HL-60 (cell line): ENCODE results near the gene CBLB.
A peak's percentile ranks its signal among the peaks of the same experiment; 100 is the strongest.

ENCODE experiments used
- DNase-seq, 2 experiments: peaks; one replicate each; pipeline ENCODE4 v3.0.0-alpha.2; 2010 to 2020; ENCODE audit warnings: low read depth in 1 of 2, low spot score in 1 of 2
- H3K27ac ChIP-seq: fragments of 250-450 bp; sonication (Bioruptor Pico); replicated peaks from 2 replicates; pipeline ENCODE4 v1.5.1; 2020; ENCODE audit warnings: mild to moderate bottlenecking, moderate library complexity
- H3K27me3 ChIP-seq: fragments of 250-450 bp; sonication (Bioruptor Pico); 2 replicates; pipeline ENCODE4 v1.5.1; 2021; ENCODE audit warnings: mild to moderate bottlenecking, moderate library complexity; ENCODE audit not compliant: insufficient read depth, poor library complexity, severe bottlenecking
- H3K4me3 ChIP-seq: replicated peaks from 2 replicates; pipeline ENCODE4 v1.5.1; 2011; ENCODE audit warnings: mild to moderate bottlenecking, control low read depth, low read length; ENCODE audit not compliant: insufficient read depth
- GABPA ChIP-seq: IDR thresholded peaks from 2 replicates; pipeline ENCODE4 v1.6.1; 2012; ENCODE audit warnings: low read depth
- POLR2AphosphoS5 ChIP-seq: IDR thresholded peaks from 2 replicates; pipeline ENCODE4 v1.6.1; 2012; ENCODE audit warnings: low read depth
- SPI1 ChIP-seq: IDR thresholded peaks from 2 replicates; pipeline ENCODE4 v1.6.1; 2012; ENCODE audit warnings: low read depth, mild to moderate bottlenecking, borderline replicate concordance
- TF ChIP-seq, protein P1 (sequence below): IDR thresholded peaks from one replicate; pipeline ENCODE4 v1.5.1; 2011; ENCODE audit warnings: low read length, control low read depth, inconsistent platforms; ENCODE audit not compliant: insufficient read depth
- TF ChIP-seq, protein P2 (sequence below): IDR thresholded peaks from 2 replicates; pipeline ENCODE4 v1.6.1; 2012; ENCODE audit warnings: low read depth; ENCODE audit not compliant: insufficient replicate concordance

The CBLB gene

DNA sequence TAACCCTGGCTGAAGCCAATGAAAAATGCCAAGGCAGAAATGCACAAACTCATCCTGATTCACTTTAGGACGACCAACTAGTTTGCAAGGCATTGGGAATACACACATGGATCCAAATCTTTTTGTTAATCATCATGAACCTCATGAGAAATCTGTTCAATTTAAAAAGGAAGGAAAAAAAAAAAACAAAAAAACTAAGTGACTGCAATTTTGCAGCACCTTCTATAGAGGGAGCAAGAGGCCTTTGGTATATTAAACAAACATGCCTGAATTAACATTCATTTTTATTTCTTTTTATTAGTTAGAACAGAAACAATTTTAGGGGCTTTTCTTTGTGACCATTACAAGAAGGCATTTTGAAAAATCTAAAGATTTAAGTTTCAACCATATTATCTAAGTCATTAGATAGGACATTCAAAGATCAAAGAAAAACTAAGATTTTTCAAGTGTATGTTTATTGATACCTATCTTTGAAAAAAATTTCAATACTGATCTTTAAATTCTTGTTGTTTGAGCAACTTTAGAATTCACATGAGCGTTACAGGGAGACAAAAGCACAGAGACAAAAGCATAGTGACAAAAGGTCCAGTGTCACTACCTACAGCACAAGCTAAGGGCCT lies 182.4 kb downstream of the CBLB start:
- TF ChIP-seq, protein P1, sequence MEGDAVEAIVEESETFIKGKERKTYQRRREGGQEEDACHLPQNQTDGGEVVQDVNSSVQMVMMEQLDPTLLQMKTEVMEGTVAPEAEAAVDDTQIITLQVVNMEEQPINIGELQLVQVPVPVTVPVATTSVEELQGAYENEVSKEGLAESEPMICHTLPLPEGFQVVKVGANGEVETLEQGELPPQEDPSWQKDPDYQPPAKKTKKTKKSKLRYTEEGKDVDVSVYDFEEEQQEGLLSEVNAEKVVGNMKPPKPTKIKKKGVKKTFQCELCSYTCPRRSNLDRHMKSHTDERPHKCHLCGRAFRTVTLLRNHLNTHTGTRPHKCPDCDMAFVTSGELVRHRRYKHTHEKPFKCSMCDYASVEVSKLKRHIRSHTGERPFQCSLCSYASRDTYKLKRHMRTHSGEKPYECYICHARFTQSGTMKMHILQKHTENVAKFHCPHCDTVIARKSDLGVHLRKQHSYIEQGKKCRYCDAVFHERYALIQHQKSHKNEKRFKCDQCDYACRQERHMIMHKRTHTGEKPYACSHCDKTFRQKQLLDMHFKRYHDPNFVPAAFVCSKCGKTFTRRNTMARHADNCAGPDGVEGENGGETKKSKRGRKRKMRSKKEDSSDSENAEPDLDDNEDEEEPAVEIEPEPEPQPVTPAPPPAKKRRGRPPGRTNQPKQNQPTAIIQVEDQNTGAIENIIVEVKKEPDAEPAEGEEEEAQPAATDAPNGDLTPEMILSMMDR, result peak; percentile 37
- no peak for TF ChIP-seq SPI1
- DNase-seq, result no peak
- Histone ChIP-seq H3K27ac (no peak overlapping the region), H3K4me3 (no peak overlapping the region), H3K27me3 (no peaks in the 10 kb centered on the region)

DNA sequence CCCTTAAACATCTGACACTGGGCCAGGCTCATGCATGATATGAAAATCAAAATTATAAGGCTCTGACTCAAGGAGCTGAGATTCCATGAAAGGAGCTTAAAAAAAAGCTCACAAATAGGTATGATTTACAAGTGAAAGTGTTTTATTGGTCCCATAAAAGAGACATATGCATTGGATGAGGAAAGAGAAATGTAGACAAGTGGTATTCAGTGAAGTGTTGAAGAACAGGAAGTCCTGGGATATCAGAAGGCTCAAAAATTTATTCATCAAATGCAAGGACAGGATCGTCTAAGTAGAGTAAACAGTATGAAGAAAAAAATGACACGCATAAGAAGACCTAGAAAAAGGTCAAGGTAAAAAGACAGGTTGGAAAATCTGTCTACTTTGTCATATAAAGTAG lies 188.9 kb downstream of the CBLB start:
- no peak overlapping the region for H3K27ac ChIP-seq
- DNase-seq, result no peak
- TF ChIP-seq GABPA (no peak), SPI1 (no peak), POLR2AphosphoS5 (no peak)
- TF ChIP-seq, protein P1, result no peak
- TF ChIP-seq, protein P2, sequence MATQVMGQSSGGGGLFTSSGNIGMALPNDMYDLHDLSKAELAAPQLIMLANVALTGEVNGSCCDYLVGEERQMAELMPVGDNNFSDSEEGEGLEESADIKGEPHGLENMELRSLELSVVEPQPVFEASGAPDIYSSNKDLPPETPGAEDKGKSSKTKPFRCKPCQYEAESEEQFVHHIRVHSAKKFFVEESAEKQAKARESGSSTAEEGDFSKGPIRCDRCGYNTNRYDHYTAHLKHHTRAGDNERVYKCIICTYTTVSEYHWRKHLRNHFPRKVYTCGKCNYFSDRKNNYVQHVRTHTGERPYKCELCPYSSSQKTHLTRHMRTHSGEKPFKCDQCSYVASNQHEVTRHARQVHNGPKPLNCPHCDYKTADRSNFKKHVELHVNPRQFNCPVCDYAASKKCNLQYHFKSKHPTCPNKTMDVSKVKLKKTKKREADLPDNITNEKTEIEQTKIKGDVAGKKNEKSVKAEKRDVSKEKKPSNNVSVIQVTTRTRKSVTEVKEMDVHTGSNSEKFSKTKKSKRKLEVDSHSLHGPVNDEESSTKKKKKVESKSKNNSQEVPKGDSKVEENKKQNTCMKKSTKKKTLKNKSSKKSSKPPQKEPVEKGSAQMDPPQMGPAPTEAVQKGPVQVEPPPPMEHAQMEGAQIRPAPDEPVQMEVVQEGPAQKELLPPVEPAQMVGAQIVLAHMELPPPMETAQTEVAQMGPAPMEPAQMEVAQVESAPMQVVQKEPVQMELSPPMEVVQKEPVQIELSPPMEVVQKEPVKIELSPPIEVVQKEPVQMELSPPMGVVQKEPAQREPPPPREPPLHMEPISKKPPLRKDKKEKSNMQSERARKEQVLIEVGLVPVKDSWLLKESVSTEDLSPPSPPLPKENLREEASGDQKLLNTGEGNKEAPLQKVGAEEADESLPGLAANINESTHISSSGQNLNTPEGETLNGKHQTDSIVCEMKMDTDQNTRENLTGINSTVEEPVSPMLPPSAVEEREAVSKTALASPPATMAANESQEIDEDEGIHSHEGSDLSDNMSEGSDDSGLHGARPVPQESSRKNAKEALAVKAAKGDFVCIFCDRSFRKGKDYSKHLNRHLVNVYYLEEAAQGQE, result no peak

DNA sequence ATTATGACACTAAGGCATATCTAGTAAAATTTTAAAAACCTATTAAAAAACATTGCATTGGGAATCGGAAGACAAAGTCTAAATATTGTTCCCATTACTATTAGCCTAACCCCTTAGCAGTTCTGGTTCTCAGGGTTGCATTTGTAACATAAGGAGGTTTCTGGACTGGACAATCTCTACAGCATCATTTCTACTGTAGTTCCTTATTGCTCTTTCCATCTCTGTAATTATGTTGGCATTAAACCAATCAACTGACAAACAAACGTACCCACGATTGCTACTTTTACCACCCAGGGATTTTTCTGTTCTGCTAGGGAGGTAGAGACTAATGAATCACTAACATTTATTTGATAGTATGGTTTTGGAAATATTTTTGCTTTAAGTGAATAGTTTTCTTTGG lies 190.8 kb downstream of the CBLB start:
- DNase-seq, result no peak
- Histone ChIP-seq H3K4me3 (no peak overlapping the region), H3K27me3 (no peaks in the 10 kb centered on the region), H3K27ac (no peak overlapping the region)
- no peak for TF ChIP-seq GABPA
- no peak for TF ChIP-seq POLR2AphosphoS5
- TF ChIP-seq, protein P2, result no peak
- TF ChIP-seq SPI1, result no peak
- TF ChIP-seq, protein P1, result no peak

More for the DNA sequence above, 188.9 kb downstream of the CBLB start:
- no peaks in the 10 kb centered on the region for H3K27me3 ChIP-seq
- H3K4me3 ChIP-seq, result no peak overlapping the region

DNA sequence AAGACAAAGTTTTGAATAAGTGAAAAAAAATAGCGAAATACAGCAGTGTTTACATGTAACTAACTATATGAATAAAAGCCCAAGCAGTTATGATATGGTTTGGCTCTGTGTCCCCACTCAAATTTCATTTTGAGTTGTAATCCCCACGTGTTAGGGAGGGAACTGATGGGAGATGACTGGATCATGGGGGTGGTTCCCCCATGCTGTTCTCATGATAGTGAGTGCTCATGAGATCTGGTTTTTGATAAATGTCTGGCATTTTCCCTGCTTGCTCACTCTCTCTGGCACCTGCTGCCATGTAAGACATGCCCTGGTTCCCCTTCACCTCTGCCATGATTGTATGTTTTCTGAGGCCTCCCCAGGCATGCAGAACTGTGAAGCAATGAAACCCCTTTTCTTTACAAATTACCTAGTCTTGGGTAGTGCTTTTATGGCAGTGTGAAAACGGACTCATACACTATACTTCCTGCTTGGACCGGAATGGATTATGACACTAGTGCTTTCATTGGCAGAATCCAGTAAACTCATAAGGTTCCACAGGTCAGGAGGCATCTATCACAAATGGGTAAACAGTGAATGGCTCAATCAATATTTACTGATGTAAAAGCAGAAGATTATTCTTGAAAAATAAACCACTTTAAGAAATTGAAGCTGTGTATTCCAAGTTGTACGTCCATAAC lies 192.1 kb downstream of the CBLB start:
- TF ChIP-seq GABPA (no peak), POLR2AphosphoS5 (no peak), SPI1 (no peak)
- TF ChIP-seq, protein P1, result no peak
- TF ChIP-seq, protein P2, result no peak

More for the DNA sequence above, 192.1 kb downstream of the CBLB start:
- no peak overlapping the region for H3K4me3 ChIP-seq
- DNase-seq, result no peak
- H3K27me3 ChIP-seq, result no peaks in the 10 kb centered on the region
- H3K27ac ChIP-seq, result no peak overlapping the region
